Heart left ventricle (tissue), 16 donors: Measurements from ENCODE around the gene DHFR2. TPM values are rescaled to one million over a fixed set of nuclear protein-coding genes. Genes with fewer than 3 reads are reported as not detected.
"Not testable (repeated sequence)": the region's sequence is repeated elsewhere in the genome, so short reads cannot be mapped to it uniquely, and the experiment has no call there.

Source experiments
- ATAC-seq, 4 donors: fragments of 200-7000 bp; cut with Tn5 transposase; one replicate each; pipeline ENCODE4 v1.9.1; 2020 to 2022; ENCODE audit warnings: moderate library complexity in 4 of 4, mild to moderate bottlenecking in 3 of 4, moderate number of reproducible peaks in 1 of 4
- DNase-seq, 5 donors: peaks; one replicate each; pipeline ENCODE4 v3.0.0-alpha.2; 2020
- H3K27ac ChIP-seq, 12 donors: fragments of 200-600 bp; sonication (generic) in 4 of 12; one replicate each; pipeline versions ENCODE4 v1.5.0 to v1.8.0; 2016 to 2022; ENCODE audit warnings: mild to moderate bottlenecking in 2 of 12
- H3K27me3 ChIP-seq, 9 donors: fragments of 200-600 bp; sonication (generic) in 2 of 9; one replicate each; pipeline versions ENCODE4 v1.5.1 to v1.8.0; 2016 to 2022; ENCODE audit warnings: mild to moderate bottlenecking in 3 of 9
- H3K36me3 ChIP-seq, 9 donors: fragments of 200-600 bp; sonication (generic) in 2 of 9; one replicate each; pipeline versions ENCODE4 v1.5.0 to v1.8.0; 2018 to 2022; ENCODE audit warnings: mild to moderate bottlenecking in 2 of 9
- H3K4me1 ChIP-seq, 12 donors: fragments of 200-600 bp; sonication (generic) in 4 of 12; one replicate each; pipeline versions ENCODE4 v1.5.0 to v1.8.0; 2016 to 2022; ENCODE audit warnings: mild to moderate bottlenecking in 3 of 12
- H3K4me3 ChIP-seq, 12 donors: fragments of 200-600 bp; sonication (generic) in 4 of 12; one replicate each; pipeline versions ENCODE4 v1.5.0 to v1.8.0; 2017 to 2022; ENCODE audit warnings: mild to moderate bottlenecking in 9 of 12, moderate library complexity in 4 of 12
- H3K9me3 ChIP-seq, 12 donors: fragments of 200-600 bp; sonication (generic) in 4 of 12; one replicate each; pipeline versions ENCODE4 v1.5.0 to v1.8.0; 2016 to 2022; ENCODE audit warnings: mild to moderate bottlenecking in 1 of 12
- CTCF ChIP-seq, 12 donors: fragments of 200-600 bp; sonication (generic) in 4 of 12; IDR thresholded peaks; one replicate each; pipeline versions ENCODE4 v1.5.0 to v1.8.0; 2018 to 2022; ENCODE audit warnings: antibody characterized with exemption in 12 of 12, mild to moderate bottlenecking in 5 of 12
- POLR2A ChIP-seq, 2 donors: fragments of 450-650 bp; IDR thresholded peaks; one replicate each; pipeline ENCODE4 v1.6.1; 2017; ENCODE audit warnings: antibody characterized with exemption in 2 of 2, mild to moderate bottlenecking in 2 of 2, moderate library complexity in 2 of 2
- WGBS, 4 donors: extraction: QIAGEN DNeasy Blood & Tissue Kit in 2 of 4; methylation state at CpG; one replicate each; pipeline versions ENCODE4 v1.1.5 to v1.1.7; 2013 to 2018; 5-methylcytosine and 5-hydroxymethylcytosine counted together
- intact Hi-C, 10 donors: fragments of 100-400 bp; cut with DNase I; formaldehyde crosslinking; loops; one replicate each; pipeline versions ENCODE4 v1.11.1 to v1.14.2; 2022
- long read RNA-seq, 3 donors: library from polyadenylated mRNA; unstranded; transcript quantifications; one replicate each; pipeline ENCODE4 v2.0.0, GENCODE V29; 2020 to 2021
- polyA plus RNA-seq, 2 donors: library from polyadenylated mRNA; stranded (reverse); fragments of 200-250 nt; gene quantifications; one replicate each; pipeline ENCODE4 v1.2.3, GENCODE V29; 2013
- total RNA-seq, 9 donors: library from RNA; depleted of rRNA in 2 of 9; stranded (reverse); fragments of >200 nt in 2 of 9; fragmentation: NEBNext Ultra II Directional in 3 of 9; extraction: Animal tissue kit (Norgen Biotek cat#: 25700) in 3 of 9; gene quantifications; one replicate each; pipeline versions ENCODE4 v1.1.0 to v1.2.4, GENCODE V29; 2016 to 2023
- donor health status: ischemic (EF 13 %, LVEDD 7.1; RV severe dilation, severe dysfunction).
- donor health status: healthy with polysubstance abuse.
- donor health status: DM: no; HTN: yes; CAD: no.
- donor health status: DM: no; HTN: no; CAD: no.
- donor health status: ischemic (EF 25% LVEDD 6.9; RV normal size, moderate dysfunction).
- donor health status: ischemic (EF 25% LVEDD 5.7; RV mildly dilated, moderate dysfunction).
- donor health status: healthy.
- donor health status: DM: yes; HTN: yes; CAD: no.
- donor health status: ischemic (EF 35%, LVEDD 5.7; RV mildly dilated, moderate dysfunction).
- donor health status: nonischemic (EF 11% LVEDD 7.7; RV severe dilation, severe dysfunction).
- donor health status: DM: yes; HTN: yes; CAD: no.
- donor health status: PGD.
- donor health status: ischemic (EF 29% LVEDD 5.4; RV normal size, mild dysfunction).
- donor health status: nonischemic (EF 23%, LVEDD 6.1; RV moderate dilation, normal function).

The DHFR2 gene
- total RNA-seq: 1 to 10 TPM; 1.6 to 5.4 (median 3.7) TPM
- polyA plus RNA-seq: 1 to 10 TPM; 2.3 to 2.7 TPM
- long read RNA-seq, donor 1: 0 reads
- long read RNA-seq, donor 2, full-length matches to known transcripts: 8 of 11 reads
- long read RNA-seq, donor 2, partial matches to known transcripts: 0 of 11 reads
- long read RNA-seq, donor 2, other reads (novel, unspliced or antisense): 3 of 11 reads
- long read RNA-seq, donor 3, partial matches to known transcripts: 0 of 1 reads
- long read RNA-seq, donor 3, other reads (novel, unspliced or antisense): 0 of 1 reads

GRCh38 chr3:94062513-94063404, at the start of gene DHFR2, which contains the start of gene NSUN3:
DHFR2 (minus strand) TSS chr3:94062916; CDS start chr3:94061511, 1,405 bp downstream.
NSUN3 (plus strand) TSS chr3:94063061; CDS start chr3:94063127, 66 bp downstream.
- 0 to 1% (median 1%) methylated on average over 45 to 52 of the region's 52 CpGs for WGBS, 4 donors
- DNase-seq (peak; percentile 91 to 95 (median 93)), ATAC-seq (peak; percentile 91 to 98 (median 97))
- Histone ChIP-seq H3K27me3 (no peaks in the 10 kb centered on the region), H3K27ac (peak within 1 kb of the TSS; percentile 79 to 99 (median 90)), H3K4me1 (peaks cover 3 to 43% (median 20%) of the 10 kb centered on the region in 12 donors), H3K36me3 (peaks cover 0 to 30% (median 7%) of the 10 kb centered on the region in 9 donors), H3K4me3 (peak within 1 kb of the TSS; percentile 40 to 85 (median 72)), H3K9me3 (peaks cover 0 to 5% (median 0%) of the 10 kb centered on the region in 12 donors)
- intact Hi-C loops: loop anchor here in 4 of 10 donors (2.0 to 10.0 kb wide), 4 partner anchors 35 to 158 kb away; partner anchors contain the start of gene STX19 (in 1 of the 4)
- peak in 1 of 2 donors; percentile 55 for TF ChIP-seq POLR2A (IDR thresholded peaks at IDR 0.05)
- TF ChIP-seq CTCF (IDR thresholded peaks at IDR 0.05): no peak

- Histone ChIP-seq H3K4me3 (no peak overlapping the region), H3K36me3 (peaks cover 0 to 69% (median 30%) of the 10 kb centered on the region in 9 donors), H3K27me3 (no peaks in the 10 kb centered on the region), H3K4me1 (no peaks in the 10 kb centered on the region), H3K27ac (no peak overlapping the region), H3K9me3 (no peaks in the 10 kb centered on the region)
- ATAC-seq (no peak), DNase-seq (no peak)
- no peak for TF ChIP-seq CTCF (IDR thresholded peaks at IDR 0.05)
- TF ChIP-seq POLR2A (IDR thresholded peaks at IDR 0.05): no peak
- intact Hi-C loops: no loop called here
These were observed 48.1 kb upstream of the DHFR2 start for GRCh38 chr3:94110854-94111253.

GRCh38 chr3:94110232-94110631, 47.5 kb upstream of the DHFR2 start:
- ATAC-seq, H3K4me3 ChIP-seq, intact Hi-C loops, H3K27me3 ChIP-seq, DNase-seq, H3K27ac ChIP-seq, H3K4me1 ChIP-seq, H3K9me3 ChIP-seq: not testable (repeated sequence)
- peaks cover 0 to 74% (median 30%) of the 10 kb centered on the region in 9 donors for H3K36me3 ChIP-seq

- no peak for TF ChIP-seq CTCF (IDR thresholded peaks at IDR 0.05)
- TF ChIP-seq POLR2A (IDR thresholded peaks at IDR 0.05): no peak
- Histone ChIP-seq H3K9me3 (no peaks in the 10 kb centered on the region), H3K27me3 (no peaks in the 10 kb centered on the region), H3K36me3 (peaks cover 0 to 77% (median 46%) of the 10 kb centered on the region in 9 donors), H3K4me1 (no peaks in the 10 kb centered on the region), H3K27ac (no peak overlapping the region), H3K4me3 (no peak overlapping the region)
- no peak for ATAC-seq
- WGBS, 4 donors: 79 to 80% (median 79%) methylated on average over 5 of the region's 5 CpGs
- intact Hi-C loops: no loop called here
- no peak for DNase-seq
These were observed 43.6 kb upstream of the DHFR2 start for GRCh38 chr3:94106268-94106667.
